MG63 (cell line): ENCODE data around the gene CRLF1. TPM values are rescaled to one million over a fixed set of nuclear protein-coding genes. Genes with fewer than 3 reads are reported as not detected.

Experiments
- DNase-seq: peaks from one replicate; pipeline ENCODE4 v3.0.0-alpha.2; 2020
- H3K27me3 ChIP-seq: fragments of 250-450 bp; sonication (Bioruptor Pico); 2 replicates; pipeline ENCODE4 v1.5.1; 2020; ENCODE audit warnings: mild to moderate bottlenecking, moderate library complexity
- H3K36me3 ChIP-seq: fragments of 250-450 bp; sonication (Bioruptor Pico); 2 replicates; pipeline ENCODE4 v1.5.1; 2020; ENCODE audit warnings: mild to moderate bottlenecking, moderate library complexity
- H3K4me3 ChIP-seq: fragments of 250-450 bp; sonication (Bioruptor Pico); 2 replicates; pipeline ENCODE4 v1.5.1; 2020; ENCODE audit warnings: mild to moderate bottlenecking, moderate library complexity
- H3K9me3 ChIP-seq: fragments of 250-450 bp; sonication (Bioruptor Pico); 2 replicates; pipeline ENCODE4 v1.5.1; 2020; ENCODE audit warnings: mild to moderate bottlenecking, moderate library complexity
- total RNA-seq: library from RNA; depleted of rRNA; stranded (reverse); fragments of >200 nt; shearing (Covaris generic); gene quantifications from 2 replicates; pipeline ENCODE4 v1.2.3, GENCODE V29; 2014; ENCODE audit warnings: low replicate concordance

Gene CRLF1
- total RNA-seq, 1 experiment from 2014 or later = 16.9 TPM

- Histone ChIP-seq H3K27me3 (peaks cover 24% of the 10 kb centered on the region), H3K36me3 (no peaks in the 10 kb centered on the region), H3K9me3 (no peaks in the 10 kb centered on the region), H3K4me3 (no peak overlapping the region)
- DNase-seq = no peak
Measured at GRCh38 chr19:18616023-18616422, 9.4 kb upstream of the CRLF1 start.

DNA sequence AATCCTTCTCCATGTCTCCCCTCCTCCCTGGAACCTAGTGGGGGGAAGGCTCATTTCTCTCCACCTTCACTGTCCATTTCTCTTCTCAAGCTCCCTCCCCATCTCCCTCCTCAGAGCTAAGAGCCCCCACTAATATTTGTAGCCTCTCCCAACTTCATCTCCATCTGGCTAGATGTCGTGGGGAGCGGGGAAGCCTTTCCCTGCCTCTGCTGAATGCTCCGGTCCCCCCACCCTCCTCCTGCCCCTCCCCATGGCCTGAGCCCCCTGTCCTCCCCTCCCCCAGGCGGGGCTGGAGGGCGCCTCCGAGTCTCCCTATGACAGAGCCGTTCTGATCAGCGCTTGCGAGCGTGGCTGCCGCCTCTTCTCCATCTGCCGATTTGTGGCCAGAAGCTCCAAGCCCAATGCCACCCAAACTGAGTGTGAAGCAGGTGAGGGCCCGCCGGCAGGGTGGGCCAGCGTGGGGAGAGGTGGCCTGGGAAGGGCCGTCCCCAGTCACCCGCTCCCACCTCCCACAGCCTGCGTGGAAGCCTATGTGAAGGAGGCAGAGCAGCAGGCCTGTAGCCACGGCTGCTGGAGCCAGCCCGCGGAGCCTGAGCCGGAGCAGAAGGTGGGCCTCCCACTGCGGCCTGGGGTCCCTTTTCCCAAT is 7.1 kb upstream of the CRLF1 start:
- Histone ChIP-seq H3K36me3 (no peaks in the 10 kb centered on the region), H3K27me3 (peaks cover 36% of the 10 kb centered on the region)
- DNase-seq = no peak

GRCh38 chr19:18612772-18613588 is 6.4 kb upstream of the CRLF1 start, which contains the start of gene TMEM59L:
TSS of gene TMEM59L (plus strand) at chr19:18612870. CDS start at chr19:18612959, 89 bp downstream.
- DNase-seq = no peak
- Histone ChIP-seq H3K9me3 (no peaks in the 10 kb centered on the region), H3K36me3 (no peaks in the 10 kb centered on the region), H3K4me3 (peak within 1 kb of the TSS; percentile 24), H3K27me3 (peaks cover 41% of the 10 kb centered on the region)

More for the DNA sequence above, 7.1 kb upstream of the CRLF1 start:
- no peaks in the 10 kb centered on the region for H3K9me3 ChIP-seq
- no peak overlapping the region for H3K4me3 ChIP-seq

GRCh38 chr19:18612051-18612771 is 5.6 kb upstream of the CRLF1 start:
- H3K4me3 ChIP-seq = peak overlapping the region; percentile 24
- no peaks in the 10 kb centered on the region for H3K9me3 ChIP-seq
- peaks cover 48% of the 10 kb centered on the region for H3K27me3 ChIP-seq
- DNase-seq = no peak
- H3K36me3 ChIP-seq = no peaks in the 10 kb centered on the region

- no peaks in the 10 kb centered on the region for H3K36me3 ChIP-seq
- DNase-seq = no peak
- H3K27me3 ChIP-seq = peaks cover 49% of the 10 kb centered on the region
- no peaks in the 10 kb centered on the region for H3K9me3 ChIP-seq
- H3K4me3 ChIP-seq = no peak overlapping the region
Measured at GRCh38 chr19:18611327-18612050, 4.9 kb upstream of the CRLF1 start.

DNA sequence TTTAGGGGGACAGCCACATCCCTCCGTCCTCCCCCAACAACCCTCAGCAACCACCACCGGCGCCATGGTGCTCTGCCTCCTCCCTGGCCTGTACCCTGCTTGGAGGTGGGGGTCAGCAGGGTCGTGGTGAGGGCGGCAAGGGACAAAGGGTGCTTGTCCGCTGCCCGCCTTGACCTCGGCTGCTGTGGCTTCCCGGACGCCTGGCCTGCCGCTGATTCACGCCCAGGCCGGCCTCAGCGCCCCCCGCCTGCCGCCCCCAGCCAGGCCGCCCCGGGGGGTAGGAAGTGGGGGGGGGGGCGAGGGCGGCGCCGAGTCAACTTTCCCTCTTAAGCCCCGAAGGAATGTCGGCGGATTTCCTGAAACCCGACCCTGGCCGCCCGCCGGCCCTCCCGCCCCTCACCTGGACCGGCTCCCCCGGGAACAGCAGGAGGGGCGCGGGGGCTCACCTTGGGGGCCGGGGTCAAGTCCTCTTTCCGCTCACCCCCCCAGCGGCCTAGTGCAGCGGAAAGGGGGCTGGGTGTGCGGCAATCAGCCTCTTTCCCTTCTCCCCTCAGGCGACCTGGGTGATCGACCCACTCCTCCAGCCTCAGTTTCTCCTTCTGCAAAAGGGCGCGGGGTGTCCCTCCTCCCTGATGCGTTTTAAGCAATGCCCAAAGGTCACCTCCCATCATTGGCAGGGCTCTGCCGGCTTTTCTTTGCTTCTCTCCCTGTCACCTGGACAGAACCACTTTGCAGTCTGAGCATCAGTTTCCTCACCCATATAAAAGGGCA is 4.1 kb upstream of the CRLF1 start:
- H3K9me3 ChIP-seq = no peaks in the 10 kb centered on the region
- no peaks in the 10 kb centered on the region for H3K36me3 ChIP-seq
- H3K4me3 ChIP-seq = no peak overlapping the region
- no peak for DNase-seq
- H3K27me3 ChIP-seq = peaks cover 52% of the 10 kb centered on the region

DNA sequence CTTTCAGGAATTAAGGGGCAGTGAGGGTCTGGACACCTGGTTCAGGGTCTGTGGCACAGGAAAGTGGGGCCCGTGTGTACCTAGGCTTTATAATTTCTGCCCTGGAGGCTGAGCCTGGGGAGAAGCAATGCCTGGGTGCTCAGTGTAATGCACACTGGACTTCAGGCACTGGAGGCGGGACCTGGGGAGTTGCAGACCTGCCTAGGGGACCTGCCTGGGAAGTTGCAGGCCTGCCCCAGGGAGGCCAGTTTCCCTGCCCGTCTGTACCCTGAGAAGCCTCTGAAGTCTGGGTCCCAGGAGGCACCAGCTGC is 3.6 kb upstream of the CRLF1 start:
- Histone ChIP-seq H3K36me3 (no peaks in the 10 kb centered on the region), H3K4me3 (no peak overlapping the region), H3K9me3 (no peaks in the 10 kb centered on the region), H3K27me3 (peaks cover 55% of the 10 kb centered on the region)
- DNase-seq = no peak

GRCh38 chr19:18609717-18610051 is 3.1 kb upstream of the CRLF1 start:
- H3K36me3 ChIP-seq = no peaks in the 10 kb centered on the region
- no peak overlapping the region for H3K4me3 ChIP-seq
- H3K27me3 ChIP-seq = peaks cover 57% of the 10 kb centered on the region
- DNase-seq = no peak
- H3K9me3 ChIP-seq = no peaks in the 10 kb centered on the region

- no peak for DNase-seq
- no peak overlapping the region for H3K4me3 ChIP-seq
- peaks cover 57% of the 10 kb centered on the region for H3K27me3 ChIP-seq
Measured at GRCh38 chr19:18608805-18609716, 2.5 kb upstream of the CRLF1 start.

DNA sequence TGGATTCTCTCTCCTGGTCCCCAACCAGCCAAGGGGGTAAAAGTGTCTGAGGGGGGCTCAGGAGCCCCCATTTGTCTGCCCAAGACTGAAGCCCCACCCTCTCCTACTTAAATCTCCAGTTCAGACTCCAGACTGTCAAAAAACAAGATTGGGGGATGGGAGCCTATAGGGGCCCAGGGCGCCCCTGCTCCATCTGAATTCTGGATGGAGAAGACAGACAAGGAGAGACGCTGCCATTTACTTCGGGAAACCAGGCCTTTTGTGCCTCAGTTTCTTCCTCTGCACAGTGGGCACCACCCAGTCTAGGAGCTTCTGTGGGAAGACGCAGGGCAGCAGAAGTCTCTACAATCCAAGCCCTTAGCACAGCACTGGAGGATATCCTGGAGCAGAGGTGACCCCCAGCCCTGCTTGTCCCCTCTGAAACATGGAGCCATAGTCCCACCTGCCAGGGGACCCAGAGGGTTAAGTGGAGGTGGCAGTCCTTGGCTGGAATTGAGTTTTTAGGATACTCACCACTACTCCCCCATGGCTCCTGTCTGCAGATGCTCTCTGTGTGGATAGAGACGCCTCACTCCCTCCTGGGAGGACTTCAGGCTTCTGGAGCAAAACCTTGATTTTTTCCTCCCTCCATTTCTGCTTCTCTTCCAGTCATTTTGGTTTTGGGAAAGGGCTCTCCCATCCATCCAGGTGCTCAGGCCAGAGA is 1.7 kb upstream of the CRLF1 start:
- H3K9me3 ChIP-seq = no peaks in the 10 kb centered on the region
- H3K36me3 ChIP-seq = no peaks in the 10 kb centered on the region
- DNase-seq = no peak
- peaks cover 53% of the 10 kb centered on the region for H3K27me3 ChIP-seq
- no peak overlapping the region for H3K4me3 ChIP-seq

More at GRCh38 chr19:18608805-18609716, 2.5 kb upstream of the CRLF1 start:
- Histone ChIP-seq H3K9me3 (no peaks in the 10 kb centered on the region), H3K36me3 (no peaks in the 10 kb centered on the region)

DNA sequence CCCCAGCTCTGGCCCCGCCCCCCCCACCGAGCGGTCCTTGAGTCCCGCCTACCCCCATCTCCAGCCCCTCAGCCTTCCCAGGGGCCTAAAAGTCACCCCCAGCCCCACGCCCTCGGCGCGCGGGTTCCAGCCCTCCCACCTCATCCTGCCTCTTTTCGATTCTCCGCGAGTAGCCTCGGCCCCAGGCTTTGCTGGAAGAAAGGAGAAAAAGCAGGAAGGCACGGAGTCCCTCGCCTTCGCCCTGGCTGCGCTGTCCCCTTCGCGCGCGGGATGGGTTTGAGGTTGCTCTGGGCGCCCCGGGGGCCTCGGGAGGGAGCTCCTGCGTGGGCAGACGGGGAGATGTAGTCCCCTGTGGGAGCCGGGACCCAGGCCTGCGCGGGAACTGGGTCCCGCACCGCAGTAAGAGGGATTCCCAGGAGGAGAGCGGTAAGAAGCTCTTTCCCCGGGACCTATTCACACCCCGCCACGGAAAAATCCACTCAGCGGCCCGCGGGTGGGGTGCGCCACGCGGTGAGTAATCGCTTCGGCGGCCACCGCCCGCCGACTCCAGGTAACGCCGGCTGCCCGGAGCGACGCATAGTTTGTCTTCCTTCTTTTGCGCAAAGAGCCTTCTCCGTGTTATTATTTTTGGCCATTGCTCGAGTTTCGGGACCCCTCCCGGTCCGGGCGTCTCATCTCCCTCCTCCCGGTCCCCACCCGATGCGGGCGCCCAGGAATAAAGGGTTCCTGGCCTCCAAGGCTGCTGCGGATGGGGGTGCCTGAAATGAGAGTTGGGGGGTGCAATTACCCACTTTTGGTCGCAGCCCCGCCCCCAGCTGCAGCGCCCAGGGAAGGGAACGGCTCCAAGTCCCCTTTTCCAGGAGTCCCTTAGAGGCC is 865 bp upstream of the CRLF1 start:
- DNase-seq = no peak

GRCh38 chr19:18605546-18606280 is 886 bp downstream of the CRLF1 start:
- no peak for DNase-seq
- Histone ChIP-seq H3K27me3 (peaks cover 30% of the 10 kb centered on the region), H3K9me3 (no peaks in the 10 kb centered on the region), H3K4me3 (peak overlapping the region; percentile 22; the same call in 1 of the 2 replicates), H3K36me3 (no peaks in the 10 kb centered on the region)

More for the DNA sequence above, 865 bp upstream of the CRLF1 start:
- Histone ChIP-seq H3K27me3 (peaks cover 45% of the 10 kb centered on the region), H3K4me3 (peak overlapping the region; percentile 31), H3K36me3 (no peaks in the 10 kb centered on the region), H3K9me3 (no peaks in the 10 kb centered on the region)

DNA sequence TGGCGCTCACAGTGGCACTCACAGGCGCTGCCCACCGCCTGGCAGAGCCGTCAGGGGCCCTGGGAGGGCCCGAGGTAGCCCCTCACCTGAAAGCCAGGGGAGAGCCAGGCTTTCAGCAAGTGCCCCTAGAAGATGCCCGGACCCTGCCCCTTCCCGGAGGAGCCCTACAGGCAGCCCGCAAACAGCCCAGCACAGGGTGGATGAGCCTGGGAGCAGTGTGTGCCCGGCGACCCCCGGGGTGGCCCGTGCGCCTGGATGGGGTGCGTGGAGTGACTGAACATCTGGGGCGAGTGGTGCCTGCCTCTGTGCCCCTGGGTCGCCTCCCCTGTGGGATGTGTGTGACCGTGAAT is 1.4 kb downstream of the CRLF1 start:
- no peaks in the 10 kb centered on the region for H3K9me3 ChIP-seq
- DNase-seq = no peak
- peaks cover 27% of the 10 kb centered on the region for H3K27me3 ChIP-seq
- no peak overlapping the region for H3K4me3 ChIP-seq
- no peaks in the 10 kb centered on the region for H3K36me3 ChIP-seq

GRCh38 chr19:18604820-18605159 is 1.8 kb downstream of the CRLF1 start:
- H3K9me3 ChIP-seq = no peaks in the 10 kb centered on the region
- H3K4me3 ChIP-seq = no peak overlapping the region
- peaks cover 23% of the 10 kb centered on the region for H3K27me3 ChIP-seq
- no peaks in the 10 kb centered on the region for H3K36me3 ChIP-seq
- DNase-seq = no peak
